ENCODE results near the gene WNT7B.

The WNT7B gene

DNA sequence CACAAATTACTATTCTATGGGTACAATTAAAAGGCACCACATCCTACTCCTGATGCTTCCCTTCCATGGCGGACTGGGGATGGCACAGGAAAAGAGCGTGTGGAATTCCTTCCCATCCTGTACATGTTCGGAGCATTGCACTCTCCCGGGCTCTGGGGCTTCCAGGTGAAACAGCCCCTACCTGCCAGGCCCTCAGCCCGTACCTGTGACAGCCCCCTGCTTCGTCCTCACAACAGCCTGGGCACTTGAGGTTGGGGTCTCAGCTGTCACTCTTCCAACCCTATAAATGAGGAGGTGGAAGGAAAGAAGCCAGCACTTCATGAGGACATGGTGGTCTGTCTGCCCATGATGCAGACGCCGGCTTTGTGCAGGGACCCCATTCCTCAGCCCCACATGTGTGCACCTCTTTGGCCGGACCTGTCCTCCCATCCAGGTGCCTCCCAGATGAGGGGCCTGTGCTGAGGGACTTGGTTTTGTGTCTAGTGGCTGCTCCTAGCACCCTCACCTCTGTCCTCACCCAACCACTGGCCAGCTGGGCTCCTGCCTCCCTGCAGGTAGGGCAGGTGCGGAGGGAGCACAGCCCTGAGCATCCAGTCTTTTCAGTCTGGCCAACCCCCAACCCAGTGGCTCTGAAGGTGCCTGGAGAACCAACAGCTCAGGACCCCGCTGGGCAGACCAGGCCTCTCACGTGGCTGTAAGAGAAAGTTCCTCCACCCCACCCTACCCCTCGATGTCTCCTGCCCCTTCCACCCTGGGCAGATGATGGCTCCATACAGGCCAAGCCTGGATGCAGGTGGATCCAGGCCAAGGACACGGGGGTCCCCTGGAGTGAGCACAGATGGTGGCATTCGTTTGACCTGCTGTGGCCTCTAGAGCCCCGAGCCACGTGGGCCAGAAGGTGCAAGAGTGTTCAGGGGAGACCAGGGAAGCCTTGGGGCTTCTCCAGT, 23.4 kb upstream of the WNT7B start:
- no peak for ATAC-seq
- no peak for TF ChIP-seq ESRRG (CRISPR knock-in tag; IDR thresholded peaks at IDR 0.05)
- TF ChIP-seq, protein P1, sequence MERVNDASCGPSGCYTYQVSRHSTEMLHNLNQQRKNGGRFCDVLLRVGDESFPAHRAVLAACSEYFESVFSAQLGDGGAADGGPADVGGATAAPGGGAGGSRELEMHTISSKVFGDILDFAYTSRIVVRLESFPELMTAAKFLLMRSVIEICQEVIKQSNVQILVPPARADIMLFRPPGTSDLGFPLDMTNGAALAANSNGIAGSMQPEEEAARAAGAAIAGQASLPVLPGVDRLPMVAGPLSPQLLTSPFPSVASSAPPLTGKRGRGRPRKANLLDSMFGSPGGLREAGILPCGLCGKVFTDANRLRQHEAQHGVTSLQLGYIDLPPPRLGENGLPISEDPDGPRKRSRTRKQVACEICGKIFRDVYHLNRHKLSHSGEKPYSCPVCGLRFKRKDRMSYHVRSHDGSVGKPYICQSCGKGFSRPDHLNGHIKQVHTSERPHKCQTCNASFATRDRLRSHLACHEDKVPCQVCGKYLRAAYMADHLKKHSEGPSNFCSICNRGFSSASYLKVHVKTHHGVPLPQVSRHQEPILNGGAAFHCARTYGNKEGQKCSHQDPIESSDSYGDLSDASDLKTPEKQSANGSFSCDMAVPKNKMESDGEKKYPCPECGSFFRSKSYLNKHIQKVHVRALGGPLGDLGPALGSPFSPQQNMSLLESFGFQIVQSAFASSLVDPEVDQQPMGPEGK (CRISPR knock-in tag; IDR thresholded peaks at IDR 0.05; ENCODE audit: borderline replicate concordance): no peak
- TF ChIP-seq CSDC2 (CRISPR knock-in tag; IDR thresholded peaks at IDR 0.05): no peak
- no peak for TF ChIP-seq ZNF70 (CRISPR knock-in tag; IDR thresholded peaks at IDR 0.05)
- TF ChIP-seq ARNTL (CRISPR knock-in tag; IDR thresholded peaks at IDR 0.05; ENCODE audit: borderline replicate concordance, low read depth): no peak
- no peak for TF ChIP-seq ZFP3 (CRISPR knock-in tag; IDR thresholded peaks at IDR 0.05)
- no peak for TF ChIP-seq OSR1 (CRISPR knock-in tag; IDR thresholded peaks at IDR 0.05)
- TF ChIP-seq ZNF565 (CRISPR knock-in tag; conservative IDR thresholded peaks at IDR 0.05; ENCODE audit: low read depth): no peak
- no peak for TF ChIP-seq ZFP30 (CRISPR knock-in tag; IDR thresholded peaks at IDR 0.05)

DNA sequence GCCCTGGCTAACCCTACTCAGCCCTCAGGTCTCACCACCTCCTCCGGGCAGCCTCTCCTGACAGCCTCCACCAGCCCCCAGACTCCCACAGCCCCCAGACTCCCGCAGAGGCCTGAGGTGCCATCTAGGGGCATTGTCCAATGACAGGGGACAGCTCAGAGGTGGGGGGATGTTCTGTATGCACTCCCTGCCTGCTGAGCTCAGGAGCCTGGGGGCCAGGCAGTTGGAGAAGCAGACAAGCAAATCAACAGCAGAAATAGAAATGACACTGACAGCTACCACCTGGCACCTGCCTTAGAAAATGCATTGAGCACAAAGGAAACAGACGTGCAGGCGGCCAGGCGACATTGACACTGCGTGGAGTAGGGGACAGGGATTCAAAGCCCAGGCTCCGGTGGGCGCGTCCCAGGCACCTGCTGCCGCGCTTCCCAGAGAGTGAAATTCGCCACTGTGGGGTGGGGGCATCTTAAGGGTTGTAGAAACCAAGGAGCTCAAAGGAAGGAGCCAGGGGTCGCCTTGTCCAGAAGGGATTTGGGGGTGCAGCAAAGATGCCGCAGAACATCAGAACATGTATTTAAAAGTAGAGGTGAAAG, 22.5 kb upstream of the WNT7B start:
- TF ChIP-seq OSR1 (CRISPR knock-in tag; IDR thresholded peaks at IDR 0.05): no peak
- no peak for ATAC-seq

DNA sequence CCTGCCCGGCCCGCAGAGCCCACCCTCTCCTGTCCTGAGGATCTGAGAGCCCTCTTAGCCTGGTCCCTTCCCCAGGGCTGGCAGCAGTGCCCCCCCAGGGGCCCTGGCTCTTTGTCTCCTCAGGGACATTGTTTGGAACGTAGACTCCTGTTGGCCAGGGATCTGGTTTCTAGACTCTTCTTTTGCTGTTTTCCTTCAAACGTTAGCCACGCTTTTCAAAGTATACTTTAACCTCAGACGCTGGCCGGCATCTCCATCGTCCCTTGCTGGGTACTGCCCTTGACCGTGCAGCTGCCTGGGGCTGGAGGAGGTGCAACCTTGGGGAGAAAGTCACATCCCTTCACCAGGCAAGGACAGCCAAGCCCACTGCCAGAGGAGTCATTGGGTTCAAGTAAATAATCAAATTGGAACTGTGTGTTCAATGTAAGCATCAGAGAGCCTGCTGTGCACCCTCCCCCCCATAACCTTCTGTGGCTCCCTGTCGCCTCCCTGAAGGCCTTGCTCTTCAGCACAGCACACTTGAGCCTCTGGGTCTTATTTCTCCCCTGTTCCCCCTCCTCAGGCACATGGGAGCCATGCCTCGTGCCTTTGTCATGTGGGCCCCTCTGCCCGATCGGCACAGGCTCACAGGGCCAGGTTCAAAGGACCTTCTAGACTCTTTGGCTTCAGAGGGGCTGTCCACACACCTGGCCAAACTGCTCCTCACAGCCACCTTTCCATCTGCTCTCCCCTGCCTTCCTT, 21.8 kb upstream of the WNT7B start:
- TF ChIP-seq GLIS3 (CRISPR knock-in tag; IDR thresholded peaks at IDR 0.05) (no peak), BACH2 (CRISPR knock-in tag; IDR thresholded peaks at IDR 0.05; ENCODE audit: borderline replicate concordance) (no peak), ESRRG (CRISPR knock-in tag; IDR thresholded peaks at IDR 0.05) (no peak), ISL1 (CRISPR knock-in tag; IDR thresholded peaks at IDR 0.05) (no peak), ZFP30 (CRISPR knock-in tag; IDR thresholded peaks at IDR 0.05) (no peak), RARB (CRISPR knock-in tag; IDR thresholded peaks at IDR 0.05) (no peak), ARNTL (CRISPR knock-in tag; IDR thresholded peaks at IDR 0.05; ENCODE audit: borderline replicate concordance, low read depth) (no peak), CSDC2 (CRISPR knock-in tag; IDR thresholded peaks at IDR 0.05) (no peak)
- no peak for ATAC-seq

DNA sequence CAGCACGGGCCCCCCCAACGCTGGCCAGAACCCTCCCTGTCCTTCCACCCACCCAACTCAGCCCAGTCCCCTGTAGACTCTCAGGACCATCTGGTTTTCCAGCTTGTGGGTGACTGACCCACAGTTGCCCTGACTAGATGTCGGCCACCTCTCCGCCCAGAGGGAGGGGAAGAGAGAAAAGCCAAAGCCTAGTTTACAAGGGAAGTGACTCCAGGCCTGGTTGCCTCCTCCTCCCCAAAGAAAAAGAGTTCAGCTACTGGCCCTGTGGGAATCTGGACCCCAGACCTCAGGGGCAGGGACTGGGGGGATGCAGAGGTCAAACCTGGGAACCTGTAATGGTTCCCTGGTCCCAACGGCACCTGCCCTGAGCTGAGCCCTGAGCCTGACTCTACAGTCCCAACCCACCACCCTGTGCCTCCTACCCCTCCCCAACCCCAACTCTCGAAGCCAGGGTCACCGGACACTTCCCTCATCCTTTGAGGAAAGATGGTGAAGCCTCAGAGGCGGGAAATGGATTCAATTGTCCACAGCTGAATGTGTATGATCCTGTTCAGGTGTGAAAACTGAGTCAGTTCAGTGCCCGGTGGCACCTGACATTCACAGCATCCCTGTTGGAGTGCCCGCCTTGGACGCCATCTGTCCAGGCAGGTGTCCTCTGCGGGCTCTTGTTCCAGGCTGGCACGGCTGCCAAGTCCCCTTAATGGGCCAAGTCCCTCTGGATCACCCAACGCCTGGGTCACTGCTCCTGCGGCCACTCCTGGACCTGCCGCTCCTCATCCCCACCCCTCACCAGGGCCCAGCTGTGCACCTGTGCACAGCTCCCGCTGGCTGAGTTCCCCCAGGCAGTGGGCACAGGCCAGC, 21.0 kb upstream of the WNT7B start:
- no peak for TF ChIP-seq ZFP30 (CRISPR knock-in tag; IDR thresholded peaks at IDR 0.05)
- TF ChIP-seq PPARA (CRISPR knock-in tag; IDR thresholded peaks at IDR 0.05; ENCODE audit: borderline replicate concordance): no peak
- no peak for TF ChIP-seq TCF4 (CRISPR knock-in tag; IDR thresholded peaks at IDR 0.05; ENCODE audit: borderline replicate concordance)
- no peak for TF ChIP-seq ZNF8 (CRISPR knock-in tag; IDR thresholded peaks at IDR 0.05)

DNA sequence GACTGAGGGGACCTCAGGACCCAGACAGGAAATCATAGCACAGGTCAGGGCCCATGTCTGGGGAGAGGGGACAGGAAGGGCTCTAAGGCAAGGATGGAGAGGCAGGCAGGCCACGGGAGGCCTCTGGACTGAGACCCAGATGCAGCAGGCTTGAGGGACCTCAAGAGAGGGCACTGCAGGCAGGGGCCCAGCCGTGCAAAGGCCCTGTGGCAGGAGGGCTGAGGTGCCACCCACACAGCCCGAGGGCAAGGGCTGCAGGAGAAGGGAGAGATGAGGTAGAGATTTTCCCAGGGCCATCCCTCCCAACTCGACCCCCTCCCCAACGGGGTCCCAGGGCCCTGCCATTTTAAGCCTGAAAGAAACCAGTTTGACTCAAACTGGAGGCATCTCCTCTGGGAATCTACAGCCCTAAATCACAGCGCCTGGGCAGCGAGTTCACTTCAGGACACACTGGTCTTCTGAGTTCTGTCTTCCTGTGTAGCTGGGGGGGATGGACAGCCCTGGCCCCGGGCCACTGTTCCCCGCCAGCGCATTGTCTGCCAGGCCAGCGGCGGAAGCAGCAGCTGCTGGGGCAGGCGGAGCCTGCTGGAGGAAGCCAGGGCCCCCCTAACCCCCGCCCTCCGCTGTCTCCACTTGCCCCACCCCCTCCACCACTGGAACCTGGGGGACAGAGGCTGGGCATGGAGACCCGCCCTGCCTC, 20.3 kb upstream of the WNT7B start:
- TF ChIP-seq, protein P2, sequence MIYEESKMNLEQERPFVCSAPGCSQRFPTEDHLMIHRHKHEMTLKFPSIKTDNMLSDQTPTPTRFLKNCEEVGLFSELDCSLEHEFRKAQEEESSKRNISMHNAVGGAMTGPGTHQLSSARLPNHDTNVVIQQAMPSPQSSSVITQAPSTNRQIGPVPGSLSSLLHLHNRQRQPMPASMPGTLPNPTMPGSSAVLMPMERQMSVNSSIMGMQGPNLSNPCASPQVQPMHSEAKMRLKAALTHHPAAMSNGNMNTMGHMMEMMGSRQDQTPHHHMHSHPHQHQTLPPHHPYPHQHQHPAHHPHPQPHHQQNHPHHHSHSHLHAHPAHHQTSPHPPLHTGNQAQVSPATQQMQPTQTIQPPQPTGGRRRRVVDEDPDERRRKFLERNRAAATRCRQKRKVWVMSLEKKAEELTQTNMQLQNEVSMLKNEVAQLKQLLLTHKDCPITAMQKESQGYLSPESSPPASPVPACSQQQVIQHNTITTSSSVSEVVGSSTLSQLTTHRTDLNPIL (CRISPR knock-in tag; IDR thresholded peaks at IDR 0.05; ENCODE audit: low read depth): no peak
- 0 out of 2 replicates have a peak, but pooled peaks have one; percentile 13 for TF ChIP-seq SNAI2 (CRISPR knock-in tag; IDR thresholded peaks at IDR 0.05)
- no peak for TF ChIP-seq ZNF70 (CRISPR knock-in tag; IDR thresholded peaks at IDR 0.05)
- TF ChIP-seq, protein P3, sequence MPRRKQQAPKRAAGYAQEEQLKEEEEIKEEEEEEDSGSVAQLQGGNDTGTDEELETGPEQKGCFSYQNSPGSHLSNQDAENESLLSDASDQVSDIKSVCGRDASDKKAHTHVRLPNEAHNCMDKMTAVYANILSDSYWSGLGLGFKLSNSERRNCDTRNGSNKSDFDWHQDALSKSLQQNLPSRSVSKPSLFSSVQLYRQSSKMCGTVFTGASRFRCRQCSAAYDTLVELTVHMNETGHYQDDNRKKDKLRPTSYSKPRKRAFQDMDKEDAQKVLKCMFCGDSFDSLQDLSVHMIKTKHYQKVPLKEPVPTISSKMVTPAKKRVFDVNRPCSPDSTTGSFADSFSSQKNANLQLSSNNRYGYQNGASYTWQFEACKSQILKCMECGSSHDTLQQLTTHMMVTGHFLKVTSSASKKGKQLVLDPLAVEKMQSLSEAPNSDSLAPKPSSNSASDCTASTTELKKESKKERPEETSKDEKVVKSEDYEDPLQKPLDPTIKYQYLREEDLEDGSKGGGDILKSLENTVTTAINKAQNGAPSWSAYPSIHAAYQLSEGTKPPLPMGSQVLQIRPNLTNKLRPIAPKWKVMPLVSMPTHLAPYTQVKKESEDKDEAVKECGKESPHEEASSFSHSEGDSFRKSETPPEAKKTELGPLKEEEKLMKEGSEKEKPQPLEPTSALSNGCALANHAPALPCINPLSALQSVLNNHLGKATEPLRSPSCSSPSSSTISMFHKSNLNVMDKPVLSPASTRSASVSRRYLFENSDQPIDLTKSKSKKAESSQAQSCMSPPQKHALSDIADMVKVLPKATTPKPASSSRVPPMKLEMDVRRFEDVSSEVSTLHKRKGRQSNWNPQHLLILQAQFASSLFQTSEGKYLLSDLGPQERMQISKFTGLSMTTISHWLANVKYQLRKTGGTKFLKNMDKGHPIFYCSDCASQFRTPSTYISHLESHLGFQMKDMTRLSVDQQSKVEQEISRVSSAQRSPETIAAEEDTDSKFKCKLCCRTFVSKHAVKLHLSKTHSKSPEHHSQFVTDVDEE (CRISPR knock-in tag; IDR thresholded peaks at IDR 0.05): peak; percentile 68; the same call in 1 of the 2 replicates
- TF ChIP-seq, protein P4, sequence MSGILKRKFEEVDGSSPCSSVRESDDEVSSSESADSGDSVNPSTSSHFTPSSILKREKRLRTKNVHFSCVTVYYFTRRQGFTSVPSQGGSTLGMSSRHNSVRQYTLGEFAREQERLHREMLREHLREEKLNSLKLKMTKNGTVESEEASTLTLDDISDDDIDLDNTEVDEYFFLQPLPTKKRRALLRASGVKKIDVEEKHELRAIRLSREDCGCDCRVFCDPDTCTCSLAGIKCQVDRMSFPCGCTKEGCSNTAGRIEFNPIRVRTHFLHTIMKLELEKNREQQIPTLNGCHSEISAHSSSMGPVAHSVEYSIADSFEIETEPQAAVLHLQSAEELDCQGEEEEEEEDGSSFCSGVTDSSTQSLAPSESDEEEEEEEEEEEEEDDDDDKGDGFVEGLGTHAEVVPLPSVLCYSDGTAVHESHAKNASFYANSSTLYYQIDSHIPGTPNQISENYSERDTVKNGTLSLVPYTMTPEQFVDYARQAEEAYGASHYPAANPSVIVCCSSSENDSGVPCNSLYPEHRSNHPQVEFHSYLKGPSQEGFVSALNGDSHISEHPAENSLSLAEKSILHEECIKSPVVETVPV (CRISPR knock-in tag; IDR thresholded peaks at IDR 0.05): 0 out of 2 replicates have a peak, but pooled peaks have one; percentile 31
- peak; percentile 81 for ATAC-seq

More for the DNA sequence above, 21.0 kb upstream of the WNT7B start:
- peak; percentile 67 for ATAC-seq
